Parathyroid adenoma (tissue), 2 donors: ENCODE data around the gene RBM34.

Experiments
- H2AFZ ChIP-seq: fragments of 300-600 bp; sonication (generic); one replicate; pipeline ENCODE4 v1.7.0; 2017; ENCODE audit warnings: antibody characterized with exemption, mild to moderate bottlenecking
- H3K27ac ChIP-seq: fragments of 300-600 bp; sonication (generic); one replicate; pipeline ENCODE4 v1.7.0; 2017
- H3K27me3 ChIP-seq: fragments of 300-600 bp; sonication (generic); one replicate; pipeline ENCODE4 v1.7.0; 2017; ENCODE audit warnings: low read length; ENCODE audit not compliant: control insufficient read depth, insufficient read depth
- H3K36me3 ChIP-seq: fragments of 300-600 bp; sonication (generic); one replicate; pipeline ENCODE4 v1.7.0; 2017; ENCODE audit warnings: low read length; ENCODE audit not compliant: control insufficient read depth, insufficient read depth
- H3K4me1 ChIP-seq: fragments of 300-600 bp; sonication (generic); one replicate; pipeline ENCODE4 v1.7.0; 2017; ENCODE audit warnings: control low read depth
- H3K4me2 ChIP-seq: fragments of 300-600 bp; sonication (generic); one replicate; pipeline ENCODE4 v1.7.0; 2017; ENCODE audit warnings: low read length
- H3K4me3 ChIP-seq: fragments of 300-600 bp; sonication (generic); one replicate; pipeline ENCODE4 v1.7.0; 2017; ENCODE audit warnings: low read depth, low read length
- H3K79me2 ChIP-seq: fragments of 300-600 bp; sonication (generic); one replicate; pipeline ENCODE4 v1.7.0; 2017; ENCODE audit warnings: control low read depth
- H3K9ac ChIP-seq: fragments of 300-600 bp; sonication (generic); one replicate; pipeline ENCODE4 v1.7.0; 2017; ENCODE audit warnings: mild to moderate bottlenecking
- H3K9me3 ChIP-seq: fragments of 300-600 bp; sonication (generic); one replicate; pipeline ENCODE4 v1.7.0; 2017; ENCODE audit warnings: low read length; ENCODE audit not compliant: control insufficient read depth
- CTCF ChIP-seq: fragments of 300-600 bp; sonication (generic); IDR thresholded peaks from one replicate; pipeline ENCODE4 v1.7.0; 2017; ENCODE audit warnings: antibody characterized with exemption, mild to moderate bottlenecking
- donor health status: primary hyperparathyroidism.

The RBM34 gene

GRCh38 chr1:235138821-235139220, 22.2 kb downstream of the RBM34 start:
- no peaks in the 10 kb centered on the region for H3K4me1 ChIP-seq
- H3K36me3 ChIP-seq, result no peaks in the 10 kb centered on the region
- no peaks in the 10 kb centered on the region for H3K79me2 ChIP-seq
- no peaks in the 10 kb centered on the region for H3K27me3 ChIP-seq
- H2AFZ ChIP-seq, result no peak overlapping the region
- H3K27ac ChIP-seq, result no peak overlapping the region
- no peak for TF ChIP-seq CTCF
- no peaks in the 10 kb centered on the region for H3K9me3 ChIP-seq
- H3K4me2 ChIP-seq, result no peak overlapping the region
- no peak overlapping the region for H3K9ac ChIP-seq
- no peak overlapping the region for H3K4me3 ChIP-seq

DNA sequence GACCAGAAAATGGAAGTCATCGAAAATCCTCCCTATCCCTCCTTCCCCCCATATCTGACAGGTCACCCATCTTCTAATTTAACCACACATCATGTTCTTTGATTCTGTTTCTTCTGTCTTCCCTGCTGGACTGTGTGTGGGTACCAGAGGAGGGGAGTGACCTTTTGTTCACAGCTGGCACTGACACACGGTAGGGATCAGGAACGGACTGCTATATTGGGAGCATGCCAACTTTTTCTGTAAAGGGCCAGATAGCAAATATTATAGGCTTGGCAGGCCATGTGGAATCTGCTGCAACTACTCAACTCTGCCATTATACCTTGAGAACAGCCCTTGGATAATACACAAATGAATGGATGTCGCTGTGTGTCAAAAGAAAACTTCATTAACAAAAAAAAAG, 24.9 kb downstream of the RBM34 start:
- Histone ChIP-seq H3K27me3 (no peaks in the 10 kb centered on the region), H3K9ac (no peak overlapping the region), H3K4me2 (no peak overlapping the region), H3K27ac (no peak overlapping the region), H3K4me1 (no peaks in the 10 kb centered on the region), H3K79me2 (no peaks in the 10 kb centered on the region), H3K4me3 (no peak overlapping the region), H2AFZ (no peak overlapping the region), H3K9me3 (no peaks in the 10 kb centered on the region), H3K36me3 (no peaks in the 10 kb centered on the region)
- TF ChIP-seq CTCF, result no peak

DNA sequence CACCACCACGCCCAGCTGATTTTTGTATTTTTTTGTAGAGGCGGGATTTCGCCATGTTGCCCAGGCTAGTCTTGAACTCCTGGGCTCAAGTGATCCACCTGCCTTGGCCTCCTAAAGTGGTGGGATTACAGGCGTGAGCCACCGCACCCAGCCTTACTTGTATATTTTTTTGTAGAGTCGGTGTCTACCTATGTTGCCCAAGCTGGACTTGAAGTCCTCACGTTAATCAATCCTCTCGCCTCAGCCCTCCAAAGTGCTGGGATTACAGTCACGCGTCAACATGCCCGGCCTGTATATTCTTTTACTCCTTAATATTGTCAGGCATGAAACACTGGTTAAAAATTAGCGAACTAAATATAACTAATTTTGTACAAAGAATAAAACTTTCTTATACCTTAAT, 26.9 kb downstream of the RBM34 start:
- H3K9ac ChIP-seq, result no peak overlapping the region
- no peak overlapping the region for H3K27ac ChIP-seq
- H2AFZ ChIP-seq, result no peak overlapping the region
- no peaks in the 10 kb centered on the region for H3K9me3 ChIP-seq
- H3K4me1 ChIP-seq, result no peaks in the 10 kb centered on the region
- H3K27me3 ChIP-seq, result no peaks in the 10 kb centered on the region
- no peak overlapping the region for H3K4me3 ChIP-seq
- no peak overlapping the region for H3K4me2 ChIP-seq
- no peaks in the 10 kb centered on the region for H3K79me2 ChIP-seq
- TF ChIP-seq CTCF, result no peak
- no peaks in the 10 kb centered on the region for H3K36me3 ChIP-seq

DNA sequence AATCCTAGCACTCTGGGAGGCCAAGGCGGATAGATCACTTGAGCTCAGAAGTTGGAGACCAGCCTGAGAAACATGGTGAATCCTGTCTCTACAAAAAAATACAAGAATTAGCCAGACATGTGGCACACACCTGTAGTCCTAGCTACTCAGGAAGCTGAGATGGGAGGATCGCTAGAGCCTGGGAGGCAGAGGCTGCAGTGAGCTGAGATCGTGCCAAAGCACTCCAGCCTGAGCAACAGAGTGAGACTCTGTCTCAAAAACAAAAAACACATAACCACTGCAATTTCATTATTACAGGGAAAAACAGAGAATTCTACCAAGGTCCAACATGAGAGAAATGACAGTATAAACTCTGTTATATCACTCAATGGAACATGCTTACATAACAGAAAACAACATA, 28.0 kb downstream of the RBM34 start:
- Histone ChIP-seq H3K36me3 (no peaks in the 10 kb centered on the region), H3K4me1 (no peaks in the 10 kb centered on the region), H3K9me3 (no peaks in the 10 kb centered on the region), H3K27ac (no peak overlapping the region), H3K4me3 (no peak overlapping the region), H3K4me2 (no peak overlapping the region), H3K9ac (no peak overlapping the region), H3K79me2 (peaks cover 5% of the 10 kb centered on the region), H2AFZ (no peak overlapping the region), H3K27me3 (no peaks in the 10 kb centered on the region)
- TF ChIP-seq CTCF, result no peak

DNA sequence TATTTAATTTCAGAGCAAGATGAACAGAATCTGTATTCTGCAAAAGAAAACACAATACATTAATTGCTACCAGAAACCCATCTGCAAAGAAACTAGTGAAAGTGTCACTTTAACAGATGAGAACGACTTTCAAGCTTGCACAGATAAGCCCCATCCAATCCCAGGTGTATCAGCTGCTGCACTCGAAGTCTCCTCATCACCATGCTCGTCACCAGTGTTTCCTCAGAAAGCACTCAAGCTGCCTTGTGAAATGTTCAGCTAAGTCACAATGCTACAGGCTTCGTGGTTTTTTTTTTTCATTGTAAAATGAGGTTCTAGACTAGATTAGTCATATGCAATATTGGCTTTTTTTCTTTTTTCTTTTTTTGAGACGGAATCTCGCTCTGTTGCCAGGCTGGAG, 29.1 kb downstream of the RBM34 start:
- H3K4me2 ChIP-seq, result no peak overlapping the region
- H3K4me1 ChIP-seq, result no peaks in the 10 kb centered on the region
- no peaks in the 10 kb centered on the region for H3K36me3 ChIP-seq

More for the DNA sequence above, 29.1 kb downstream of the RBM34 start:
- Histone ChIP-seq H2AFZ (no peak overlapping the region), H3K9ac (no peak overlapping the region), H3K79me2 (peaks cover 15% of the 10 kb centered on the region), H3K27me3 (no peaks in the 10 kb centered on the region), H3K27ac (no peak overlapping the region), H3K9me3 (no peaks in the 10 kb centered on the region), H3K4me3 (no peak overlapping the region)
- TF ChIP-seq CTCF, result no peak
